GM21447 (cell line): ENCODE measurements around the gene LGR5.
A peak's percentile ranks its signal among the peaks of the same experiment; 100 is the strongest.

Source experiments
- ATAC-seq: cut with Tn5 transposase; IDR thresholded peaks from one replicate; pipeline ENCODE4 v1.9.1; 2021; ENCODE audit not compliant: unreplicated experiment

LGR5 gene

DNA sequence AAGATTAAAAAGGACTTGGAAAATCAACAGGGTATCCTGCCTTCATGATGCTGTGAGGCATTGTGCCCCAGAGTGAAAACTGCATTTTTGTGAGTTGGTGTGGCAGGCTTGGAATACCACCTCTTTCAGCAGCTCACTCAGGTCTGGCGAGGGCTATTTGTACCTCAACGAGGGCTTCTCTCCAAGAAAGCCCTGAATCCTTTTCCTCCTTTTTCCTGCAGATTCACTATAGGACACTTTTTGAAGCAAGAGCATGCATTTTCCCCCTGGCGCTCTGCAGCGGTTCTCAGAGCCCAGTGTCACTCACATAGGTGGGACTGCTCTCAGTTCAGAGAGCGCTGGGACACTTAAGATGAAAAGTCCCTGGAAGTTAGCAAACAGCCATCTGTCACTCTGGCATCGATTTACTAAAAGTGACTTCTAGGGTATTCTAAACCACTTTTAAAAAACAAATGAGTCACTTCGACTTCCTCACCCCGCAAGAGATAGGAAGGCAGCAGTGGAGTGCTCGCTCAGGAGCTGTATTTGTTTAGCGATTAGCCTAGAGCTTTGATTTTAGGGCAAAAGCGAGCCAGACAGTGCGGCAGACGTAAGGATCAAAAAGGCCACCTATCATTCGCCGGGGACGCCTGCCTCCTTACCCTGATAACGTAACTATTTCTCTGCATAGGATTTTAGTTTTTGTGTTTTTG, 782 bp upstream of the LGR5 start:
- no peak for ATAC-seq

DNA sequence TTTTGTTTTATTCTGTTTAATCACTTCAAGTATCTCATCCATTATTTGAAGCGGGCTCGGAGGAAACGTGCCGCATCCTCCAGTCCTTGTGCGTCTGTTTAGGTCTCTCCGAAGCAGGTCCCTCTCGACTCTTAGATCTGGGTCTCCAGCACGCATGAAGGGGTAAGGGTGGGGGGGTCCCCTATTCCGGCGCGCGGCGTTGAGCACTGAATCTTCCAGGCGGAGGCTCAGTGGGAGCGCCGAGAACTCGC, 311 bp upstream of the LGR5 start:
- ATAC-seq, result no peak

DNA sequence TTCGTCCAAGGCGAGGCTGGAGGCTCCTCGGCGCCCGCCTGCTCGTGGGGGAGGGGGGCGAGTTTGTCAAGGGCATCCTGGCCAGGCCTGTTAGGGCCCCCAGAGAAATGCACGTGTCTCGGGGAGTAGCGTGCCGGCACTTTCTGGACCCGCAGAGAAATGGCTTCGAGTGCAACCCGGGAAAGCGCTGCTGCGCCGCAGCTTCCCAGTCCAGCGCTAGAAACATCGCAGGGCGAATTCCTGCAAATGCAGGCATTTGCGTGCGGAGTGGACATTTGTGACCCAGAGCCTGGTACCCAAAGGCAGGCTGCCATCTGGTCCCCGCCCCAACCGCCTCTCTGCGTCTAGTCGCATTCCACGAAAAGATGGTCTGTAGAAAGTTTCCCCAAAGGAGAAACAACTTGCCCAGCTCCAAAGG, 756 bp downstream of the LGR5 start:
- no peak for ATAC-seq

DNA sequence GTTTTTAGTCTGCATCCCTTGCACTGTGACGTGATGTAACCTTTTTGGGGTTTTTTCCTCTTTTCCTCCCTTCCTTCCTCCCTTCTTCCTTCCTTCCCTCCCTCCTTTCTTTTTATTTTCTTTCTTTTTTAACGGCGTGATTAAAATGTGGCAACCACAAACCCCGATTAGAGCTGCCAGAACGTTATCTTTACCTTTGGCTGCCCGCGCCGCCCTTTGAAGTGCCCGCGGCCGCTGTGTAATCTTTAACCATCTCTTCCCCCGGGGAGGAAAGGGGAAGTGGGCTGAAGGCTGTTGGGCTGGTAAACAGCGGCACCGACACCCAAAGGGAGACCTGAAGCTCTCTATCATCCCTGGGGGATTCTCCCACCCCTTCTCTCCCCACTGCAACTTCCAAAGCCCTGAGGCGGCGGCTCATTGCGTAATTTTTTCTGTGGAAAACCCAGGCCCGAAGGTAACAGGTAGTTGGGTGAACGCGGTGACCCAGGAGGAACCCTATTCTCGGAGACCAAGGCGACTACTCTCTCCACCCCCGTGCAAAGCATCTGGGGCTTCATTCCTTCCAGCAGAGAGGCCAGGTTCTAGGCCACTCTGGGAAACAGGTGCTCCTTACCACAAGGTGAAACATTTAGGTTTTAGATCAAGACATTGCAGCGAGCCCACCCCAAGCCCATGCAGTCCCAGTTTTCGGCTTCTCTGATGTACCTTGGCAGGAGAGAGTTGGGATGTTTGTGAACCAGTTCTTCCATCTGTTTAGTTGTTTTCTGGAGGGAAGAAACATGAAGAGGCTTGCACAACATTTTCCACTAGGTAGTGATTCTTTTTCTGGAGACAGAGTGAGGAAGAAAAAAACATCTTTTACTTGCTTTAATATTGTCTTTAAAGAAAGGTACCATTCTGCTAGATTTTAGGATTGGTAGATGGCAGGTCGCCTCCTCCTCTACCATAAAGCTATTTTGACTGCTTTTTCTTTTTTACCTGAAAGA, 1.5 kb downstream of the LGR5 start:
- ATAC-seq, result peak; percentile 78

DNA sequence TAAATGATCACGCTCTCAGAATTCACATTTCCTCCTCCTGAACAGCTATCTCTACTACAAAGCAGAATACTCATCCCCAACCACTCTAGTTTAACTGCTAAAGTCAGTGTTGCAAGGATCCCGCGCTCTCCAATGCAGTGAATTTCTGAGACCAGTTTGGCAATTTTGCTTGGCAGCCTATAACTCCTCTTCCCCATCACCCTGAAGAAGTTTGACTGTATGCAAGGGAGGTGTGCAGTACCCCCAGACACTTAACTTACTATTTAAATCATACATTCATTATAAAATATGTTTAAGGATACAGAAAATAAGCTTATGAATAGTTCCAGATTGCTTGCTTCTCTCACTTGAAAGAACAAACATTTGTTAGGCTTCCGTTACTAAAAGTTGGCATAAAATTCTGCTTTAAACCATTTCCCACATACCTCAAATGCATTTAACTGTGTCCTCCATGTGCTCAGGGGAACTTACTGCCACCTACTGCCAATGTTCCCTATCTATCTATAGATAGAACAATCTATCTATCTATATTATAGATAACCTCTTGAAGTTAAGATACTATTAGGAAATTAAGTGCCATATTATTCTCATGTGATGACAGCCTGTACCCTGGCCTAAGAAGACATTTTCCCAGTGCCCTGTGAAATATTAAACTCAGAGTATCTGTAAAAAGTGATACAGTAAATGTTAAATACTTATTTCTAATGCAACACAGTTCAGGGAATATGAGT, 2.4 kb downstream of the LGR5 start:
- ATAC-seq, result no peak

- ATAC-seq, result no peak
These were observed 3.0 kb downstream of the LGR5 start for GRCh38 chr12:71442567-71442931.

DNA sequence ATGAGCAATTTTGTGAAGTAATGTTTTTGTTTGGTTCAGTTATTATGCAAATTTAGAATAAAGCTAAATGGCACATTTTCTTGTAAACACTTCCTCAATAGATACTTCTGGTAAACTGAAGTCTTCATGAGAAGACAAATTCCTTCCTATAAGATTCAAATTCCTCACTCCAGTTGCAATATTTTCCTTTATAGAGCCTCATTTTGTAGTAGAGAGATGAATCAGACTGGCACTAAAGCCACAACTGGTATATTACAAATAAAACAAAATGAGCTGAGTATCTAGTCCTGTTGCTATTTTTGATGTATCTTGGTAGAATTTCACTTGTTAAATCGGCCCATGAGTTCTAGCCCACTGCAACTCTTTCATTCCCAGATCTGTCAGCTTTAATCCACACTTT, 5.5 kb downstream of the LGR5 start:
- ATAC-seq, result no peak

DNA sequence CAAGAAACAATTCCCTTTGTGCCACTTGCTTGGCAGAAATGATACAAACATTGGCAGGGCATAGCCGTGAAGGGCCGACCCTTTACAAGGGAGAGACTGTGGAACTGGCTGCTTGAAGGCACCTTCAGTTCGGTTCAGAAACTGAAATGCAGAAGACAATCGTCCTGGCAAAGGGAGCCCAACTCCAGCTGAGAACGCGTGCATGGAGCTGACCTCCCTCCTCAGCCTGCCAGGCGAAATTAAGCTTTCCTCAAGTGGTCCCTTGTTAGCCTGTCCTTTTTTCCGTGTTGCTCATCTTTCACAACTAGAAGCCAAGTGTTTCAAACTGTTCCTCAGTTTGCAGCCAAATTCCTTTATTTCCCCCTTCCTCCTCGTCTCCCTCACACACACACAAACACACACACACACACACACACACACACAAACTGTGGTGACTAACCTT, 8.1 kb downstream of the LGR5 start:
- no peak for ATAC-seq

DNA sequence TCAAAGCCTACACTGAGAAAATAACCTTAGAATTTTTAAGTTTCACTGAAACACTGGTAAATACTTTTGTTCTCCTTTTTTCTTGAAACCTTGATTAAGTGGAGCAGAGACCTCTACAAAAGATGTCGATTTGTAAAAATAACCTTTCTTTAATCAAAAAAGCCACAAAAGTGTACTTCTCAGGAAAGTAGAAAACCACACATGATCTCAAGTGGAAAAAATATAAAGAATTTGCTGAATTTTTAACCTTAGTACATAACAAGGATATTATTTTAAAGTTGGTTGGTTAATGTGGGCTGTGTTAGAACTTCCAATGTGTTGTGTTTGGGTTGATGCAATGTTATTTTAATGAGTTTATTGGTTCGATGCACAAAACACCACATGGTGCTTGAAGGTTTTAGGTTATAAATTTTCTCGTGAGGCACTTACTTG, 8.6 kb downstream of the LGR5 start:
- no peak for ATAC-seq

- no peak for ATAC-seq
These were observed 9.9 kb downstream of the LGR5 start for GRCh38 chr12:71449373-71450070.

GRCh38 chr12:71452006-71452405, 12.4 kb downstream of the LGR5 start:
- ATAC-seq, result no peak

GRCh38 chr12:71455028-71455737, 15.6 kb downstream of the LGR5 start:
- no peak for ATAC-seq

- ATAC-seq, result no peak
These were observed 16.7 kb downstream of the LGR5 start for GRCh38 chr12:71456316-71456715.

GRCh38 chr12:71456990-71457389, 17.4 kb downstream of the LGR5 start:
- ATAC-seq, result no peak

GRCh38 chr12:71460318-71460717, 20.7 kb downstream of the LGR5 start:
- no peak for ATAC-seq

GRCh38 chr12:71460850-71461609, 21.4 kb downstream of the LGR5 start:
- ATAC-seq, result no peak

GRCh38 chr12:71461787-71462328, 22.3 kb downstream of the LGR5 start:
- no peak for ATAC-seq

DNA sequence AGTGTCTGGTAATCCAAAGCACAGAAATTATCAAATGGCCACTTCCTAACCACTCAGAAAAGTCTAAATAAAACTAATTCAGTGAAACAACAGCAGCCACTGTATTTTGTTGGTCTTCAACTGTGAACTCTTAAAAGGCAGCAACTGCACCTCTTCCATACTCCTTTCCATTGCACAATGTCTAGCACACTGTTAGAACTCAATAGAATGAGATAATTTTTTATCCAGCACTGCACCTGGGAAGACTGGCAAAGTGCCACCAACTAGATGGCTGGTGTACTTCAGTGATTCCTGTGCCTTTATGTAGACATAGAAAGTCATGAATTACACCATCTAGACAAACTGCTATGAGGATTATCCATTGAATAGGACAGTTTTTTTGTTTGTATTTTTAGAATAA, 26.2 kb downstream of the LGR5 start:
- ATAC-seq, result no peak

GRCh38 chr12:71469258-71469750, 29.7 kb downstream of the LGR5 start:
- ATAC-seq, result no peak
